22Rv1 (cell line): Measurements from ENCODE around the gene GPR68.

Experiments used
- H3K27ac ChIP-seq: fragments of 450-650 bp; 2 replicates; pipeline ENCODE4 v1.5.1; 2017
- CTCF ChIP-seq: fragments of 450-650 bp; IDR thresholded peaks from 2 replicates; pipeline ENCODE4 v1.5.1; 2017; ENCODE audit warnings: mild to moderate bottlenecking
- ZFX ChIP-seq: fragments of 450-650 bp; IDR thresholded peaks from 2 replicates; pipeline ENCODE4 v1.6.1; 2017; ENCODE audit warnings: antibody characterized with exemption, borderline replicate concordance

Gene GPR68

GRCh38 chr14:91257328-91258010, 13.0 kb upstream of the GPR68 start:
- no peak overlapping the region for H3K27ac ChIP-seq
- TF ChIP-seq ZFX (no peak), CTCF (no peak)

- no peak overlapping the region for H3K27ac ChIP-seq
Measured at GRCh38 chr14:91256661-91257060, 12.2 kb upstream of the GPR68 start.

GRCh38 chr14:91255026-91255695, 10.7 kb upstream of the GPR68 start:
- TF ChIP-seq ZFX, result no peak
- no peak for TF ChIP-seq CTCF
- H3K27ac ChIP-seq, result no peak overlapping the region

More at GRCh38 chr14:91256661-91257060, 12.2 kb upstream of the GPR68 start:
- no peak for TF ChIP-seq CTCF
- TF ChIP-seq ZFX, result no peak

- H3K27ac ChIP-seq, result no peak overlapping the region
- TF ChIP-seq CTCF (no peak), ZFX (no peak)
Measured at GRCh38 chr14:91254461-91254860, 10.0 kb upstream of the GPR68 start.

- TF ChIP-seq CTCF, result no peak
- no peak for TF ChIP-seq ZFX
- H3K27ac ChIP-seq, result no peak overlapping the region
Measured at GRCh38 chr14:91253795-91254323, 9.4 kb upstream of the GPR68 start.

- no peak overlapping the region for H3K27ac ChIP-seq
Measured at GRCh38 chr14:91252871-91253794, 8.6 kb upstream of the GPR68 start.

GRCh38 chr14:91250912-91251311, 6.4 kb upstream of the GPR68 start:
- no peak overlapping the region for H3K27ac ChIP-seq
- TF ChIP-seq CTCF (no peak), ZFX (no peak)

More at GRCh38 chr14:91252871-91253794, 8.6 kb upstream of the GPR68 start:
- TF ChIP-seq ZFX, result no peak
